Stomach (tissue), 9 donors: ENCODE results near the gene CNTN4. TPM values are rescaled to one million over a fixed set of nuclear protein-coding genes. Genes with fewer than 3 reads are reported as not detected.

Experiments used
- DNase-seq, 2 donors: peaks; one replicate each; pipeline versions ENCODE4 v3.0.0 to v3.0.0-alpha.2; 2013 to 2019
- H3K27ac ChIP-seq, 5 donors: fragments of 200-600 bp in 4 of 5; sonication (generic) in 4 of 5; one replicate each; pipeline ENCODE4 v1.5.1; 2013 to 2019; ENCODE audit warnings: mild to moderate bottlenecking in 1 of 5, moderate library complexity in 1 of 5
- H3K27me3 ChIP-seq, 3 donors: fragments of 200-600 bp; sonication (generic); one replicate each; pipeline ENCODE4 v1.5.1; 2017 to 2019; ENCODE audit warnings: mixed run types in 1 of 3
- H3K36me3 ChIP-seq, 4 donors: fragments of 200-600 bp; sonication (generic); 1 replicate in 3 of 4; 2 replicates in 1 of 4; pipeline ENCODE4 v1.5.1; 2016 to 2019
- H3K4me1 ChIP-seq, 4 donors: fragments of 200-600 bp; sonication (generic); one replicate each; pipeline ENCODE4 v1.5.1; 2016 to 2019
- H3K4me3 ChIP-seq, 4 donors: fragments of 200-600 bp; sonication (generic) in 3 of 4; one replicate each; pipeline ENCODE4 v1.5.1; 2016 to 2019; ENCODE audit warnings: mild to moderate bottlenecking in 1 of 4
- H3K9me3 ChIP-seq, 4 donors: fragments of 200-600 bp; sonication (generic); one replicate each; pipeline ENCODE4 v1.5.1; 2016 to 2019
- CTCF ChIP-seq, 7 experiments: fragments of 450-650 bp in 4 of 7; fragments of 200-600 bp in 3 of 7; sonication (generic) in 3 of 7; IDR thresholded peaks; one replicate each; pipeline ENCODE4 v1.5.1; 2016 to 2019; ENCODE audit warnings: antibody characterized with exemption in 7 of 7, control low read depth in 2 of 7, mild to moderate bottlenecking in 1 of 7
- EP300 ChIP-seq: sonication (generic); formaldehyde crosslinking; IDR thresholded peaks from one replicate; pipeline ENCODE4 v1.6.1; 2017; ENCODE audit warnings: antibody characterized with exemption
- POLR2A ChIP-seq, 4 donors: fragments of 450-650 bp; IDR thresholded peaks; one replicate each; pipeline ENCODE4 v1.6.1; 2016; ENCODE audit warnings: antibody characterized with exemption in 4 of 4, control low read depth in 2 of 4, mild to moderate bottlenecking in 1 of 4, moderate library complexity in 1 of 4
- POLR2AphosphoS5 ChIP-seq, 3 donors: sonication (generic); formaldehyde crosslinking; IDR thresholded peaks; one replicate each; pipeline ENCODE4 v1.6.1; 2016; ENCODE audit warnings: antibody characterized with exemption in 3 of 3
- WGBS, 5 donors: extraction: QIAGEN DNeasy Blood & Tissue Kit in 3 of 5; methylation state at CpG; one replicate each; pipeline versions ENCODE4 v1.1.5 to v1.1.7; 2013 to 2018; 5-methylcytosine and 5-hydroxymethylcytosine counted together
- intact Hi-C: fragments of 100-400 bp; cut with DNase I; formaldehyde crosslinking; loops from one replicate; pipeline ENCODE4 v1.15.1; 2023; ENCODE audit warnings: low total_unique reads
- polyA plus RNA-seq, 3 donors: library from polyadenylated mRNA; stranded (reverse); fragments of 200-250 nt; gene quantifications; one replicate each; pipeline ENCODE4 v1.2.3, GENCODE V29; 2013
- total RNA-seq, 5 donors: library from RNA; depleted of rRNA; stranded (reverse); fragments of >200 nt; gene quantifications; one replicate each; pipeline versions ENCODE4 v1.1.0 to v1.2.3, GENCODE V29; 2014 to 2016
- donor health status: healthy with polysubstance abuse.
- donor health status: Bipolar disorder and iron deficiency.
- donor health status: healthy.

Gene CNTN4
- total and polyA plus RNA-seq, 8 donors, result 0.45 to 97.0 (median 5.6) TPM

GRCh38 chr3:2372306-2372705 is 273.6 kb downstream of the CNTN4 start:
- no peaks in the 10 kb centered on the region for H3K4me1 ChIP-seq
- WGBS, 5 donors, result 60 to 86% (median 63%) methylated on average over 1 of the region's 1 CpG
- no peak for TF ChIP-seq POLR2A (IDR thresholded peaks at IDR 0.05)
- no peak for TF ChIP-seq CTCF (IDR thresholded peaks at IDR 0.05)
- no peak for TF ChIP-seq EP300
- no peak for TF ChIP-seq POLR2AphosphoS5 (IDR thresholded peaks at IDR 0.05)
- H3K27ac ChIP-seq, result no peak overlapping the region
- no peaks in the 10 kb centered on the region for H3K9me3 ChIP-seq
- no peaks in the 10 kb centered on the region for H3K27me3 ChIP-seq
- intact Hi-C loops, result no loop called here
- DNase-seq, result no peak
- H3K4me3 ChIP-seq, result no peak overlapping the region
- no peaks in the 10 kb centered on the region for H3K36me3 ChIP-seq

DNA sequence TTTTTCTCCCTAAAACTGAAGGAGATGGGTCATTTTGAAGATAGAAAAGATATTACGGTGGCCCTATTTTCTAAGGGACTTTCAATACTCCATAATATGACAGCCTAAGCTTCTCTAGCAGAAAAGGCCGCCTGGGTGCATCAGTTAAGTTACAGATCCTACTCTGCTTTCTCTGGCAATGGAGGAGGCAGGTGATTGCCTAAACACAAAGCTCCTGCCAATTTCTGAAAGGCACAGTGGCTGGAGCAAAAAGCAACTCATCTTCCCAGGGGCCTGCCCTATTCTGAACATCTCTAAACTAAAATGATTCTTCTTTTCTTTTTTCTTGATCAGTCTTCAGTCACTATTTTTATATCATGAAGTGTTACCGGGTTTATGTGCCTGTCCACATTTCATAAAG is 276.7 kb downstream of the CNTN4 start:
- no peaks in the 10 kb centered on the region for H3K4me1 ChIP-seq
- WGBS, 5 donors, result 80 to 89% (median 88%) methylated on average over 3 of the region's 3 CpGs
- no peak for TF ChIP-seq CTCF (IDR thresholded peaks at IDR 0.05)
- TF ChIP-seq EP300, result no peak
- no peak for TF ChIP-seq POLR2A (IDR thresholded peaks at IDR 0.05)
- TF ChIP-seq POLR2AphosphoS5 (IDR thresholded peaks at IDR 0.05), result no peak
- no peak overlapping the region for H3K4me3 ChIP-seq
- DNase-seq, result no peak
- no peak overlapping the region for H3K27ac ChIP-seq
- intact Hi-C loops, result no loop called here
- no peaks in the 10 kb centered on the region for H3K36me3 ChIP-seq
- H3K9me3 ChIP-seq, result no peaks in the 10 kb centered on the region
- no peaks in the 10 kb centered on the region for H3K27me3 ChIP-seq

DNA sequence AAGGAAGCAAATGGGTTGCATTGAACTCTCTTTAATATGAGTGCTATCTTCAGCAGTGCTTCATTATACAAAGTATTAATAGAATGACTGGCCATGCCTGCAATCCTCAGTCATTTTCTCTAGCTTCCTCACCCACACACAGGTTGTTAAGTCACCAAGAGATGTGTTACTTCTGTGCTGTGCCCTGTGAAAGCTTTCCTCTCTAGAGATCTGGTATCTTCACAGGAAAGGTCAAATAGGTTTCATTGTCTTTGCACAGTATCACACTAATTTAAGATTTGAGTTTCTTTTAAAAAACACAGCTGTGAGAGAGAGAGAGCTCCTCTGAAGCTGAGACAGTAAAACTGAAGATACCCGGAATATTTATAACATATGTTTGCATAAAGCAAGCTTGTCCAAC is 278.6 kb downstream of the CNTN4 start:
- TF ChIP-seq POLR2A (IDR thresholded peaks at IDR 0.05) (no peak), POLR2AphosphoS5 (IDR thresholded peaks at IDR 0.05) (no peak), CTCF (IDR thresholded peaks at IDR 0.05) (no peak), EP300 (no peak)
- WGBS, 5 donors, result 25 to 60% (median 36%) methylated on average over 1 of the region's 1 CpG

GRCh38 chr3:2390926-2391532 is 292.4 kb downstream of the CNTN4 start:
- no peak overlapping the region for H3K4me3 ChIP-seq
- no peaks in the 10 kb centered on the region for H3K27me3 ChIP-seq
- H3K4me1 ChIP-seq, result no peaks in the 10 kb centered on the region
- no peak overlapping the region for H3K27ac ChIP-seq
- H3K36me3 ChIP-seq, result no peaks in the 10 kb centered on the region
- H3K9me3 ChIP-seq, result no peaks in the 10 kb centered on the region
- intact Hi-C loops, result no loop called here
- DNase-seq, result no peak
- 37 to 60% (median 58%) methylated on average over 2 of the region's 2 CpGs for WGBS, 5 donors
- TF ChIP-seq POLR2AphosphoS5 (IDR thresholded peaks at IDR 0.05), result no peak
- TF ChIP-seq POLR2A (IDR thresholded peaks at IDR 0.05), result no peak
- no peak for TF ChIP-seq EP300

More for the DNA sequence above, 278.6 kb downstream of the CNTN4 start:
- Histone ChIP-seq H3K27me3 (no peaks in the 10 kb centered on the region), H3K9me3 (no peaks in the 10 kb centered on the region), H3K27ac (no peak overlapping the region), H3K36me3 (no peaks in the 10 kb centered on the region), H3K4me1 (no peaks in the 10 kb centered on the region), H3K4me3 (no peak overlapping the region)
- intact Hi-C loops, result no loop called here
- no peak for DNase-seq

DNA sequence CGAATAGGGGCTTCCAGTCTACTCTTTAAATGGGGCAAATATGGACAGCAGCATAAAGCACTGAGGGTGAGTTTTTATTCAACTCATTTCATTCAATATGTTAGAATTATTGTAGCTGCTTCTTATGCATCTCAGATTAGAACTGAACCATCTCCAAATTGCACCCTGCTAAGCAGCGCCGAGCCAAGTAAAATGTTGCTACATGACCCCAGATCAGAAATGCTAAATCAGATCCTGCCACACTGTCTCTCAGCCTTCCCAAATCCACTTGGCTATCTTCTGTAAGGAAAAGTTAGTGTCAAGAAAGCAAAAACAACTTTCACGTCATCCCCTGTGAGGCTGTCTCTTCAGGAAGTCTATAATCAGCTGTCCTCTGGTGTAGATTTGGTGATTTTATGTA is 293.2 kb downstream of the CNTN4 start:
- intact Hi-C loops, result no loop called here
- TF ChIP-seq EP300, result no peak
- no peak for TF ChIP-seq CTCF (IDR thresholded peaks at IDR 0.05)
- TF ChIP-seq POLR2A (IDR thresholded peaks at IDR 0.05), result no peak
- DNase-seq, result no peak
- Histone ChIP-seq H3K27ac (no peak overlapping the region), H3K36me3 (no peaks in the 10 kb centered on the region), H3K9me3 (no peaks in the 10 kb centered on the region), H3K27me3 (no peaks in the 10 kb centered on the region), H3K4me3 (no peak overlapping the region), H3K4me1 (no peaks in the 10 kb centered on the region)
- WGBS, 5 donors, result 71 to 90% (median 80%) methylated on average over 4 of the region's 4 CpGs
